NCI-H2227 (cell line): ENCODE results near the gene HRH1.
"Not testable (repeated sequence)": the region's sequence is repeated elsewhere in the genome, so short reads cannot be mapped to it uniquely, and the experiment has no call there.

Experiments
- DNase-seq: peaks from one replicate; lab custom pipeline; 2025; ENCODE audit not compliant: unreplicated experiment; lab: John Stamatoyannopoulos, UW

The HRH1 gene, protein sequence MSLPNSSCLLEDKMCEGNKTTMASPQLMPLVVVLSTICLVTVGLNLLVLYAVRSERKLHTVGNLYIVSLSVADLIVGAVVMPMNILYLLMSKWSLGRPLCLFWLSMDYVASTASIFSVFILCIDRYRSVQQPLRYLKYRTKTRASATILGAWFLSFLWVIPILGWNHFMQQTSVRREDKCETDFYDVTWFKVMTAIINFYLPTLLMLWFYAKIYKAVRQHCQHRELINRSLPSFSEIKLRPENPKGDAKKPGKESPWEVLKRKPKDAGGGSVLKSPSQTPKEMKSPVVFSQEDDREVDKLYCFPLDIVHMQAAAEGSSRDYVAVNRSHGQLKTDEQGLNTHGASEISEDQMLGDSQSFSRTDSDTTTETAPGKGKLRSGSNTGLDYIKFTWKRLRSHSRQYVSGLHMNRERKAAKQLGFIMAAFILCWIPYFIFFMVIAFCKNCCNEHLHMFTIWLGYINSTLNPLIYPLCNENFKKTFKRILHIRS

DNA sequence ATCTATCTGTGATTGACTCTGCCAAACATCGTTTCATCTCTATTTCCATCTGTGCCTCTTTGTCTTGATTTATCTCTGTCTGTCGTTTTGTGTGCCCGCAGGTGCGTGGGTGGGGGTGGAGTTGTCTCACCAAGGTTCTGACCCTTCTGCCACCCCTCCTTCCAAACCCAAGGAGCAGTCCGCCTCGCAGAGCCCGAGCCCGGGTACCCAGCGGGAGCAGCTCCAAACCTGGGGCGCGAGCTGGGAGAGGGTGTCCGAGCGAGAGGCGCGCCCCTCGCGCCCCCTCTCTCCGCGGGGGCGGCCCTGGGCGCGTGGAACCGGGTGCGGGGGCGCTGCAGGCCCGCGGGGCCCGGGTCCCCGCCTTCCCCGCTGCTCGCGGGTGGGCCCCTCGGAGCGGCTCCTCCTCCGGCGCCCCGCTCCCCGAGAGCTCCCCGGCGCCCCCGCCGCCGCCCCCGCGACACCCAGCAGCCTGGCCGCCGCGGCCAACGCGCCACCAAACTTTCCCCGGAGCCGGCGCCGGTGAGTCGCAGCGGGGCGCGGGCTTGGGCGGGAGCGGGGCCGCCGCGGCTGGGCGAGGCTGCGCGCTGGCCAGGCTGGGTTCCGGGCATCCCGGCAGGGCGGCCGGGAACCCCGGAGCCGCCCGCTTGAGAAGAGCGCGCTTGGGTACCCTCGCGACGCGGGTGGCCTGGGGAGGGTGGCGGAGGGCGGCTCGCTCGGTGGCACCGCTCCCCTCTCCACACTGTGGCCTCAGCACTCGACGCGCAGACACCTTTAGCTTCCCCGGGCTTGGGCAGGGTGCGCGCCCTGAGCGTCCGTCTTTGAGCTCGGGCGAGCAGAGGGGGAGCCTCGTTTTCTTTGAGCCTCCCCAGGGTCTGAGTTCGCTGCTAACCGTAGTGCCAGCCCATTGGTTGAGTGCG is at the start of gene HRH1:
Gene HRH1, plus strand, starts transcription at position 458 of the 917 bp plus-strand sequence. CDS start 104,545 bp downstream, outside the sequence.
- DNase-seq = no peak

DNA sequence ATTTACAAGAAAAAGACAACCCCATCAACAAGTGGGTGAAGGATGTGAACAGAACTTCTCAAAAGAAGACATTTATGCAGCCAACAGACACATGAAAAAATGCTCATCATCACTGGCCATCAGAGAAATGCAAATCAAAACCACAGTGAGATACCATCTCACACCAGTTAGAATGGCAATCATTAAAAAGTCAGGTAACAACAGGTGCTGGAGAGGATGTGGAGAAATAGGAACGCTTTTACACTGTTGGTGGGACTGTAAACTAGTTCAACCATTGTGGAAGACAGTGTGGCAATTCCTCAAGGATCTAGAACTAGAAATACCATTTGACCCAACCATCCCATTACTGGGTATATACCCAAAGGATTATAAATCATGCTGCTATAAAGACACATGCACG is 41.0 kb upstream of the HRH1 start:
- DNase-seq = not testable (repeated sequence)

DNA sequence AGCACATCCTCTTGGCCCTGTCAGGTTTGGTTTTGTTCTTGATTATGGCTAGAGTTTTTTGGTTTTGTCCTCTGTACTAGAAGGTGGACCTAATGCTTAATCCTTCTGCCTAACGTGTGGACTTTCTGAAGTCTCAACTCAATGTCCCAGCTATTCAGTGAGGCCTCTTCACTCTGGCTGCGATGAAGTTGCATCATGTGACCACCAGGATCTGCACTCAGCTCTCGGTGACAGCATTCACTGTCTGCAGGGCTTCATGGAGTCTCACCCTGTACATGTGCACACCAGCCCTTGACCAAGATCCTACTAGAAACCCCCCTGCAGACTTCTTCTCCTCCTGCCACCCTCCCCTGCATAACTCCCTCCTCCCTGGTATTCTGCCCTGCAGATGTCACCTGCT is 38.7 kb upstream of the HRH1 start:
- DNase-seq = no peak

DNA sequence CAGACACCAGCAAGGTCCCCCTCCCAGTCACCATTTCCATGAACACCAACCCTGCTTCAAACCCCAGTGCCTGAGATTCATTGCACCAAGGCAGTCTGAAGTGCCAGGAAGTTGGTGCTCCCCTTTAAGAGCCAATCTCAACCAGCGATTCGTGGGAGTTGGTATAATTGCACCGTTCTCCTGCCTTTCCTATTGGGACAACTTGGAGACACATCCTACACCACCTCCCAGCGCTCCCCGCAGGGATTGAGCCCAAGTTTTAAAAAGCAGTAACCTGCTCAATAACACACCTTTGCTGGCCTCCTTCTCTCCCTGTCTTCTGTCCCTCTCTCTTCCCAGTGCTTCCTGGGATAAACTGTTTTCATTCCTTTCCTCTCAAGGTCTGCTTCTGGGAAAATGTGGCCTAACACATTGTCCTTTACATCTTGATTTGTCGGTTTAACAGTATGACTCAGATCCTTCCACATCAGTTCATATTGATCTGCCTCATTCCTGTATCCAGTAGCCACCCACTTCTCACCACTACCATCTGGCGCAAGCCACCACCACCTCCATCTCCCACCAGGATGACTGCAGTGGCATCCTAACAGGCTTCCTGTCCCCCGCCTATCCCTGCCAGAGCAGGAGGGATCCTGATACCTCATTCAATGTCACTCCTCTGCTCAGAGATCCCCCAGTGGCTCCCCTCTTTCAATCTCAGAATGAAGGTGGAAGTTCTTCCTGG is 37.8 kb upstream of the HRH1 start:
- DNase-seq = no peak

DNA sequence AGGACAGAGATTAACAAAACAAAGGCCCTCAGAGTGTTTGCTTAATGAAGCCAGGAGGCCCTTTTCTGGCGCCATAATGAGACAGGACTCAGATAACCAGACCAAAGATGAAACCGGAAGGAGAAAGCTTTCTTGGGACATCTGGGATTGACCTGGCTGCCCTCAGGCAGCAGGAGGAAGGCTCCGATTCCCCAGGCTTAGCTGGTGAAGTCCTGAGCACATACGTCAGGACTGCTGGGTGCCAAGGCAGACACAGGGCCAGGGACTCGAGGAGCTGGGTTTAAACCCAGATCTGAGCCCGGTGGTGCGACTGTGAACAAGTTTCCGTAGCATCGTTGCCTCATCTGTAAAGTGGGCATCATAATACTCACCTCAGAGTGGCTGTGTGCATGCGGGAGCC is 36.7 kb upstream of the HRH1 start:
- no peak for DNase-seq

DNA sequence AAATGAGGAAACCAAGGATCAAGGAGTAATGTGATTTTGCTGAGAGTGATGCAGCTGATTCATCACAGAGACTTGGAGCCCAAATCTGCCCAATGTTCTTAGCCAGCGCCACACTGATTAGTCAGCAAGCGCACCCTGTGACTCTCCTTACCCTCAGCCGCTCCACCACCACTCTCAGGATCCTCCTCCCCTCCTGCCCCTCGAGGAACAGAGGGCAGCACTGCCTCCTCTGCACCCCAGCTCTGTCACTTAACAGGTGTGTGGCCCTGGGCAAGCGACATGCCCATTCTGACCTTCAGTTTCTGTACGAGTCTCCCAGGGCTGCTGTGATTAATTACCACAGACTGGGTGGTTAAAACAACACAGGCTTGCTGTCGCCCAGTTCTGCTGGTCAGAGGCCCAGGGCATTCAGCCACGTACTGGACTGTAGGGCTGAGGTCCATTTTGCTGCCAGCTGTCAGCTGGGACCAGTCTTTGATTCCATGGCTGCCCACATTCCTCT is 36.1 kb upstream of the HRH1 start:
- no peak for DNase-seq

DNA sequence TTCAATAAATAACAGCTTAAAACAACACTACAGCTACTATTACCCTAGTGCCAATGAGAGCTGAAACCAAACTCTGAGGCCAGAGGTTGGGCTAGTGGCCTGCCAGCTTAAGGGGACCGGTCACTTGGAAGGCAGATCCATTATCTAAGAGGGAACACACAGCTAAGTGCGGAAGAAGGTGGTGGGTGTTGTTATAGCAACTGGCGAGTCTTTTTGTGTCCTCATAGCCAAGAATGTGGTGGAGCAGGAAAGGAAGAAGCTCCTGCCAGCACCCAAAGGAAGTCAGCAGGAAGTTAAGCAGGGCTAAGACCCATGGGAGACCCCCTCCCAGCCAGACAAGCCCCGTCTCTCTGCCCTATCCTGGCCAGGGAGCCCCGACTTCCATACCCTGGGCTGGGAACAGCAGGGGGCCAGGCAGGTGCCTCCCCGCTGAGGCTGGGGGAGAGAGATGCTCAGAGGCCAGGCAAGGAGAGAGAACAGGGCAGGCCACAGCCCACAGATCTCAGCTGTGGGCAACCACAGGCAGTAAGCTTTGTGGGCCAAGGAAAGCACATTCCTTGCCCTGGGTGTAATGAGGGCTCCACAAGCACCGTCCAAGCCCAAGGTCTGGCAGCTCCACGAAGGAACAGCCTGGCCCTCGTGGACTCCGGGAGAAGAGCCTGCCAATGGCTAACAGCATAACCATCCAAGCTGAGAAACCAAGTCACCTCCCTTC is 34.0 kb upstream of the HRH1 start:
- no peak for DNase-seq

DNA sequence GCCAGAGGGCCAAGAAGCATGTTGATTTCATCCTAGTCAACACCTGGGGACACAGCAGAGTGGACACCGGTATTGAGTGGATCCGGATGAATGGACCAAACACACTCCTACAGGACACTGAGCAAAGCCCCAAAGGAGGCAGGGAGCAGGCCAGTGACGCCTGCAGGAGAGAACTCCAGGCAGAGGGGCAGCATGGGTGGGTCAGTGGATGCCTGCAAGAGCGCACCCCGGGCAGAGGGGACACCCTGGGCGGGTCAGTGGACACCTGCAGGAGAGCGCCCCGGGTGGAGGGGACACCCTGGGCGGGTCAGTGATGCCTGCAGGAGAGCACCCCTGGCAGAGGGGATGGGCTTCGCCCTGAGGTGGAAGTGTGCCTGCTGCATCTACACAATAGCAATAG is 27.6 kb upstream of the HRH1 start:
- DNase-seq = no peak

DNA sequence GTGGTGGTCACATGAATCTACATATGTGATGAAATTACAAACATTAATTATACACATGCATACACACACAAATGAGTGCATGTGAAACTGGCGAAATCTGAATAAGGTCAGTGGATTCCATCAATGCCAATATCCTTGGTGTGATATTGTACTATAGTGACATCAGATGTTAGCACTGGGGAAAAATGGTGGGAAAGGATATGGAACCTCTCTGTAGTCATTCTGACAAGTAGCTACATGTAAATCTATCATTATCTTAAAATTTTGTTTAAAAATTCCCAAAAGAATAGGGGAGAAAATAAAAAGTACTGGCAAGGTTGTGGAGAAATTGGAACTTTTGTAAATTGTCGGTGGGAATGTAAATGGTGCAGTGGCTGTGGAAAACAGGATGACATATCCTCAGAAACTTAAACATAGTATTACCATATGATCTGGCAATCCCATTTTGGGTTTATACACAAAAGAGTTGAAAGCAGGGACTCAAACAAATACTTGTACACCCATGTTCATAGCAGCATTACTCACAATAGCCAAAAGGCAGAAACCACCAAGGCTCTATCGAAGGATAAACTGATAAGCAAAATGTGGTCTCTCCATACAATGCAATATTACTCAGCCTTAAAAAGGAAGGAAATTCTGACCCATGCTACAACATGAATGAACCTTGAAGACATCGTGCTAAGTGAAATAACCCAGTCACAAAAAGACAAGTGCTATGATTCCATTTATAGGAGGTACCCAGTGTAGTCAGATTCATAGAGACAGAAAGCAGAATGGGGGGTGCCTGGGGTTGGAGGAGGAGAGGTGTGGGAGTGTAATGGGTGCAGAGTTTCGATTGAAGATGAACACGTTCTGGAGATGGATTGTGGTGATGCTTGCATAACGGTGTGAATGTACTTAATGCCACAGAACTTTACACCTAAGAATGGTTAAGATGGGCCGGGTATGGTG is 25.3 kb upstream of the HRH1 start:
- no peak for DNase-seq

DNA sequence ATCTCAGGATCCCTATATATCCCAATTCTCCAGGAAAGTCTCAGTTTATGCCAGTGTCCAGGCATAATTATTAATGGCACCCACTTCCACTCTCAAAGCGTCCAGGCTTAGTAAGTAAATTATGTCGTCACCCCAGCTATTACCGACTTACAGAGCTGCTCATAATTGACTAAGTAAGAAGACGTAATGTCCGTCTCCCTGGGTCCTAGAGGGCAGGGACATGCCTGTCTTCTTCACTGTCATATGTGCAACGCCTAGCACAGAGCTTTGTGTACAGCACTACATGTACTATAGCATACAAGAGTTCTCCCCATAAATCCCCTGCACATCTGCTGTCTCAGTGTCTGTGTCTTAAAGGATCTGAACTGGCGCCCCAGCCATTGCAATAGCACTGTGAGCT is 23.9 kb upstream of the HRH1 start:
- DNase-seq = no peak

DNA sequence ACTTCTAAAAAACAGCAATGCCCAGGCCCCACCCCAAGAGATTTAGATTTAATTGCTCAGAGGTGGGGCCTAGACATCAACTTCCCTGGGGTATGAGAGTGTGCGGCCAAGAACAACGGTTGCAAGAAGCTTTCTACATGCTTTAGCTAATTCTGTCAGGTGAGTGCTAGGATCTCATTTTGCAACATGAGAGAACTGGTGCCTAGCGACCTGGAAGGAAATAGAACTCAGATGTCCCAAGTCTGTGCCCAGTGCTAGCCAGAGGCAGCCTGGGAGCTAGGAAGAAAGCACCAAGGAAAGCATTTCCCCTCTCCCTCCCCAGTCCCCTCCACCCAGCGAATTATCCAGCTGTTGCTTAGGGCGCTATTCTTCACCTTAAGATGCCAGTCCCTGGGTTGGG is 22.9 kb upstream of the HRH1 start:
- no peak for DNase-seq

DNA sequence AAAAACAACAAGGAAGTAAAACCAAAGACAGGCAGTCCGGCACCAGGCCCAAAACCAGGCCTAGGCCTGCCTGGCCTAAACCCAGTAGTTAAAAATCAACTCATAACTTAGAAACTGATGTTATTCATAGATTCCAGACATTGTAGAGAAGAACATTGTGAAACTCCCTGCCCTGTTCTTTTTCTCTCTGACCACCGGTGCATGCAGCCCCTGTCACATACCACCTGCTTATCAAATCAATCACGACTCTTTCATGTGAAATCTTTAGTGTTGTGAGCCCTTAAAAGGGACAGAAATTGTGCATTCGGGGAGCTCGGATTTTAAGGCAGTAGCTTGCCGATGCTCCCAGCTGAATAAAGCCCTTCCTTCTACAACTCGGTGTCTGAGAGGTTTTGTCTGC is 22.4 kb upstream of the HRH1 start:
- DNase-seq = not testable (repeated sequence)

DNA sequence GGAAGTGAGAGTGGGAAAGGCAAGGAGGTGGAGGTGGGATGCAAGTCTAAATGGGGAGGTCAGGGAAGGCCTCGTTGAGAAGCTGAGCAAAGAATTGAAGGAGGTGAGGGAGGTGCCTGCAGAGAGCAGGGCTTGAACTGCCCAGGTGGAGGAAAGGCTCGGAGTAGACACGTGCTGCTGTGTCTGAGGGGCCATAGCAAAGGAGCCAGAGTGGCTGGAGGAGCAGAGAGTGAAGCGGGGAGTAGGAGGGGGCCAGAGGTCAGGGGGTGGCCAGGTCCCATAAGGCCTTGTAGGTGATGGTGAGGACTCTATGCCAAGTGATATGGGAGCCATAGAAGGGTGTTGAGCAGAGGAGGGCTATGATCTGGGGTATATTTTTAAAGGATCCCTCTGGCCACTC is 21.4 kb upstream of the HRH1 start:
- DNase-seq = no peak

DNA sequence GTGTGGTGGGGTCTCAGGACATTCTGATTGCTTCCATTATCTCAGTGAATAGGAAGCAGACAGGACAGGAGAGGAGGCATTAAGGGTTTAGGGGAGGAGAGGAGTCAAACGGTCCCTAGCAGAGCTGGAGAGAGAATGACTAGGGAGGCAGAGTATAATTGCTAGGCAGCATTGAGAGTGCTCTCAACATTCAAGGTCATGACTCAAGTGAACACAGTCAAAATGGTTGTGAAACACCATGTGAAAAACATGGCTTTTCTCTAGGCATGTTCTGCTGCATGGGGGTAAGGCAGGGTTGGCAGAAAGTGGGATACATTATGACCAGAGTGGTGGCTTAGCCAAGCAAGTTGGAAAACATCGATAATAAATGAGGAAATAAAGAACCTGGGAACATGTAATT is 19.5 kb upstream of the HRH1 start:
- peak; percentile 44 for DNase-seq

DNA sequence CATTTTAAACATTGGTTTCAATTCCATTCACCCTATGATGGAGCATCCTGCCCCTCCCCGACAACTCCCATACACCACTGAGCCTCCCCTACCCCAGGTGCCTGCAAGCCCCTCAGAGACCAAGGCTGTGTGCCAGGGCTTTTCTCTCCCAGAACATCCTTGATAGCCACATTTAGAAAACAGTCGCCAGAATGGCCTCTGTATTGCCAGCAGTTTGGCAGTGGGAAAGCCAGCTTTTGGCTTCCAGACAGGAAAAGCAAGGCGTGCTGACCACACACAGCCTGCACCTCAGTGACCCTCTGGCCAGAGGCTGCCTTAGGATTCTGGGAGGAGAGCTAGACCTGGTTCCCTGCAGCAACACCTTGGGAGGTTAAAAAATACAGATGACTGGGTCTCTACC is 18.2 kb upstream of the HRH1 start:
- DNase-seq = no peak

DNA sequence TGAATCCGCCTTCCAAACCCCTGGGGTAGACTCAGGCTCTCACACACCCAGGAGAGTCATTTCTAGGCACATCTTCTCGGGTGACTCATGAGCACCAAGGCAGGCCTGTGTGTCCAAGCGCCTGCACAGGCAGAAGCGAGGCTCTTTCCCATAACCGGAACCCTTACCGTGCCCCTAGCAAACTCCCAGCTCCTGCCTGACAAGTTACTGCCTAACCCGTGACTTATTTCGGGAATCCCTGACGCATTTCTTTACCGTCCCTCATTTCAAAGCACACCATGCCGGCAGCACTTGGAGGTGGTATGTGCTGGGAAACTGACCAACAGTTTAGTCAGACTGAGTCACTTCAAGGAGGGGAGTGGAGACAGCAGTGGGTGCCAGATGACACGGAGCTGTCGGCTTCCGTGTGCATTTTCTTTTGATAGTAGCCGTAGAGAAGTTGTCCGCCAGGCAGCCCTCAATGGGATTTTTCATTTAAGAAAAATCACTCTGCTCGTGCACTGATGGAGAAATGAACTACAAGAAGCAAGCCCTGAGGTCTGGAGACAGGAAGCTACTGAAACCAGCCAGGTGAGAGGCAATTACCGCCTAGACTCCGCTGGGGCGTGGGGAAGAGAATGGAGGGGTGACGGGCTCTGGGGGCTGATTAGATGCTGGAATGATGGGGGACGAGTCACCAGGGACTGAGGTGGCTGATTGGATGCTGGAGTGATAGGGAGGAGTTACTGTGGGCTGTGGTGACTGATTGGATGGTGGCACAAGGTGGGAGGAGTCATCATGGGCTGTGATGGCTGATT is 17.3 kb upstream of the HRH1 start:
- peak; percentile 73 for DNase-seq

DNA sequence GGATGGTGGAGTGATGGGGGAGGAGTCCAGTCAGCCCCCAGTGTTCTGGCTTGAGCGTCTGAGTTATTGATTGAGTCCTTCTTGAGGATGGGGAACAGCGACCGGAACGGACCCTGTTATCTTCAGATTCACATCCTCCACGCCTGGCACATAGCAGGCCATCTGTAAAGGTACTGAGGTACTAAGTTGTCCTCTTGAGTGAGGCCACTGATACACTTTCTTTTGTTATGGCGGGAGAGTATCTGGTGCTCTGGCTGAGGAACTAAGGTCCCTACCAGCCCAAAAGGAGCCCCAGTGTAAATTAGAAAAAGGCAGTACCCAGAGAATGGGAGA is 16.7 kb upstream of the HRH1 start:
- no peak for DNase-seq

DNA sequence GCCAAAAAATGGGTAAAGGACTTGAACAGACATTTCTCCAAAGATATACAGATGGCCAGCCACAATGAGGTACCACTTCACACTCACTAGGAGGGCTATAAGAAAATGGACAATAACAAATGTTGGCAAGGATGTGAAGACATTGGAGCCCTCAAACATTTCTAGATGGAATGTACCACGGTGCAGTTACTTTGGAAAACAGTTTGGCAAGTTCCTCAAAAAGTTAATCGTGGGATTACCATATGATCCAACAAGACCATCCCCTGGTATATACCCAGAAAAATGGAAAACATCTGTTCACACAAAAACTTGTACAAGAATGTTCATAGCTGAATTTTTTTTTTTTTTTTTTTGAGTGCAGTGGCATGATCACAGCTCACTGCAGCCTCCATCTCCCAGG is 15.9 kb upstream of the HRH1 start:
- DNase-seq = no peak
